Endothelial cell of umbilical vein (primary cell): Measurements from ENCODE around the gene PRDM7. TPM values are rescaled to one million over a fixed set of nuclear protein-coding genes. Genes with fewer than 3 reads are reported as not detected.
A peak's percentile ranks its signal among the peaks of the same experiment; 100 is the strongest.

ENCODE experiments used
- BruUV-seq: library from RNA; stranded (reverse); fragments of 400-500 nt; replicated peaks from 2 replicates; lab custom pipeline; 2021; lab: Mats Ljungman, UMichigan
- CTCF ChIA-PET: fragments of 300-600, 350-600 bp; sonication (Branson Sonifier 250); formaldehyde crosslinking; loops from one replicate; lab custom pipeline; 2021; ENCODE audit warnings: antibody characterized with exemption, inconsistent platforms; lab: Charles Lee
- POLR2A ChIA-PET: fragments of 300-600, 350-600 bp; sonication (Branson Sonifier 250); formaldehyde crosslinking; loops from one replicate; lab custom pipeline; 2021; ENCODE audit warnings: antibody characterized with exemption, inconsistent platforms; lab: Charles Lee
- DNase-seq: peaks from one replicate; pipeline ENCODE4 v3.0.0-alpha.2; 2011; ENCODE audit warnings: low read depth, low spot score
- FAIRE-seq: peaks from 2 replicates; lab custom pipeline; 2011; peaks lifted over from hg19 to GRCh38; lab: Jason Lieb, UNC
- H2AFZ ChIP-seq: 2 replicates; pipeline ENCODE4 v1.6.0; 2012; ENCODE audit warnings: low read depth, low read length, control low read depth, inconsistent platforms
- H3K27ac ChIP-seq: 2 replicates; pipeline ENCODE4 v1.5.1; 2011; ENCODE audit warnings: low read depth, mild to moderate bottlenecking, control low read depth, low read length, moderate library complexity; ENCODE audit not compliant: insufficient read depth
- H3K27me3 ChIP-seq, 2 experiments: 2 replicates each; pipeline versions ENCODE4 v1.6.0 to v1.6.1; 2011; ENCODE audit warnings: low read length in 2 of 2, mixed read lengths in 1 of 2; ENCODE audit not compliant: control insufficient read depth in 2 of 2, insufficient read depth in 2 of 2
- H3K36me3 ChIP-seq, 2 experiments: 2 replicates in 1 of 2; 3 replicates in 1 of 2; pipeline ENCODE4 v1.5.1; 2011; ENCODE audit warnings: low read length in 2 of 2, mild to moderate bottlenecking in 1 of 2, moderate library complexity in 1 of 2; ENCODE audit not compliant: control insufficient read depth in 2 of 2, insufficient read depth in 2 of 2; ENCODE audit errors: extremely low read depth in 1 of 2
- H3K4me1 ChIP-seq: 3 replicates; pipeline ENCODE4 v1.5.1; 2011; ENCODE audit warnings: mild to moderate bottlenecking, low read length; ENCODE audit not compliant: control insufficient read depth, insufficient read depth; ENCODE audit errors: extremely low read depth
- H3K4me2 ChIP-seq: 2 replicates; pipeline ENCODE4 v1.6.1; 2011; ENCODE audit warnings: low read length, control low read depth, mixed read lengths; ENCODE audit not compliant: insufficient read depth
- H3K4me3 ChIP-seq, 3 experiments: fragments of 200-600 bp in 1 of 3; sonication (generic), shearing (Covaris generic) in 1 of 3; replicated peaks in 1 of 3; 2 replicates each; pipeline ENCODE4 v1.5.1; 2011 to 2016; ENCODE audit warnings: control low read depth in 3 of 3, low read length in 3 of 3, mild to moderate bottlenecking in 2 of 3, inconsistent platforms in 1 of 3, low read depth in 1 of 3, moderate library complexity in 1 of 3; ENCODE audit not compliant: insufficient read depth in 1 of 3
- H3K79me2 ChIP-seq: 2 replicates; pipeline ENCODE4 v1.6.0; 2012; ENCODE audit warnings: low read length, inconsistent platforms; ENCODE audit not compliant: control insufficient read depth, insufficient read depth
- H3K9ac ChIP-seq: replicated peaks from 2 replicates; pipeline ENCODE3; 2011; ENCODE audit warnings: low read length, control low read depth; ENCODE audit not compliant: insufficient read depth; ENCODE audit errors: extremely low read depth
- H3K9me1 ChIP-seq: replicated peaks from 3 replicates; pipeline ENCODE4 v1.6.0; 2011; ENCODE audit warnings: mild to moderate bottlenecking, low read length; ENCODE audit not compliant: control insufficient read depth, insufficient read depth; ENCODE audit errors: extremely low read depth
- H3K9me3 ChIP-seq: replicated peaks from 2 replicates; pipeline ENCODE4 v1.5.1; 2012; ENCODE audit warnings: low read length, inconsistent platforms; ENCODE audit not compliant: control insufficient read depth, insufficient read depth
- H4K20me1 ChIP-seq: replicated peaks from 2 replicates; pipeline ENCODE3; 2011; ENCODE audit warnings: mild to moderate bottlenecking, low read length; ENCODE audit not compliant: control insufficient read depth, insufficient read depth; ENCODE audit errors: extremely low read depth
- EZH2 ChIP-seq: IDR thresholded peaks from 2 replicates; pipeline ENCODE4 v1.6.1; 2012; ENCODE audit warnings: borderline replicate concordance, low read depth, mild to moderate bottlenecking, moderate library complexity, low read length, inconsistent platforms; ENCODE audit not compliant: severe bottlenecking
- FOS ChIP-seq: IDR thresholded peaks from 2 replicates; pipeline ENCODE4 v1.6.1; 2011; ENCODE audit warnings: mild to moderate bottlenecking, low read length, moderate library complexity, borderline replicate concordance; ENCODE audit not compliant: insufficient read depth
- GATA2 ChIP-seq: IDR thresholded peaks from 2 replicates; pipeline ENCODE4 v1.7.0; 2011; ENCODE audit warnings: low read depth, mild to moderate bottlenecking, moderate library complexity, mixed read lengths, low read length; ENCODE audit not compliant: insufficient read length, insufficient read depth
- JUN ChIP-seq: IDR thresholded peaks from 2 replicates; pipeline ENCODE4 v1.6.1; 2011; ENCODE audit warnings: borderline replicate concordance, low read depth; ENCODE audit not compliant: insufficient read length, insufficient read depth
- MYC ChIP-seq: IDR thresholded peaks from one replicate; pipeline ENCODE4 v1.6.1; 2011; ENCODE audit warnings: mild to moderate bottlenecking, low read depth, low read length
- POLR2A ChIP-seq: IDR thresholded peaks from 2 replicates; pipeline ENCODE4 v1.6.1; 2012; ENCODE audit warnings: low read depth, mild to moderate bottlenecking, control low read depth, low read length
- POLR2AphosphoS5 ChIP-seq: IDR thresholded peaks from 2 replicates; pipeline ENCODE4 v1.6.1; 2012; ENCODE audit warnings: low read depth, mild to moderate bottlenecking, control low read depth, low read length, moderate library complexity; ENCODE audit not compliant: insufficient read depth
- dilution Hi-C: fragments of 300-500 bp; cut with MboI; formaldehyde crosslinking; loops from one replicate; pipeline ENCODE4 v1.15.0; 2019; ENCODE audit warnings: low sequenced_read_pairs; ENCODE audit not compliant: extremely low pct_ligation_motif_present
- intact Hi-C: fragments of 100-400 bp; cut with micrococcal nuclease; formaldehyde crosslinking; loops from one replicate; pipeline ENCODE4 v1.10.0; 2022
- polyA plus RNA-seq, 4 experiments: library from polyadenylated mRNA; depleted of rRNA in 3 of 4; stranded (reverse) in 3 of 4; unstranded in 1 of 4; fragments of >200 nt; gene quantifications; 2 replicates each; pipeline versions ENCODE4 v1.2.1 to v1.2.3, GENCODE V29; 2011 to 2012; ENCODE audit warnings: missing spikeins in 1 of 4
- total RNA-seq: library from RNA; stranded (reverse); gene quantifications from 2 replicates; pipeline ENCODE4 v1.2.3, GENCODE V29; 2021
- TF ChIP-seq, protein P1 (sequence below), 2 donors: IDR thresholded peaks; 1 replicate in 1 of 2; 2 replicates in 1 of 2; pipeline ENCODE4 v1.5.1; 2011; ENCODE audit warnings: low read length in 2 of 2, mild to moderate bottlenecking in 2 of 2, moderate library complexity in 2 of 2, control low read depth in 1 of 2, inconsistent platforms in 1 of 2, low read depth in 1 of 2; ENCODE audit not compliant: insufficient read depth in 1 of 2; ENCODE audit errors: extremely low read depth in 1 of 2
- TF ChIP-seq, protein P2 (sequence below): IDR thresholded peaks from 2 replicates; pipeline ENCODE4 v1.6.1; 2011; ENCODE audit not compliant: insufficient read depth, insufficient read length

Gene PRDM7
- total and polyA plus RNA-seq, 2 donors (not counting 3 experiments of a cell fraction or from before 2014, with no cell fraction given), result not detected

DNA sequence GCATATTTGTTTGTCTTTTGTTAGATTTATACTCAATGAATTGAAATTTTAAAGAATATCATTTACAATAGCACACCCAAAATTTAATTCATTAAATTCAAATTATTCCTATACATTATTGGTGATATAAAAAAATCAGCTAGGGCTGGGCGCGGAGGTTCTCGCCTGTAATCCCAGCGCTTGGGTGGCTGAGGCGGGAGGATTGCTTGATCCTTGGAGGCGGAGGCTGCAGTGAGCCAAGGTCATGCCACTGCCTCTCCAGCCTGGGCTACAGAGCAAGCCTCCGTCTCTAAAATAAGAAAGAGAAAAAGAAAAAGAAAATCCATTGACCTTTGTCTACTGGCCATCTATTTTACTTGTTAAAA is 4.5 kb upstream of the PRDM7 start:
- no peaks in the 10 kb centered on the region for H3K9me1 ChIP-seq
- no peaks in the 10 kb centered on the region for H3K9me3 ChIP-seq
- POLR2A ChIA-PET, result no interaction called here
- H3K9ac ChIP-seq, result no peak overlapping the region
- TF ChIP-seq, protein P1, sequence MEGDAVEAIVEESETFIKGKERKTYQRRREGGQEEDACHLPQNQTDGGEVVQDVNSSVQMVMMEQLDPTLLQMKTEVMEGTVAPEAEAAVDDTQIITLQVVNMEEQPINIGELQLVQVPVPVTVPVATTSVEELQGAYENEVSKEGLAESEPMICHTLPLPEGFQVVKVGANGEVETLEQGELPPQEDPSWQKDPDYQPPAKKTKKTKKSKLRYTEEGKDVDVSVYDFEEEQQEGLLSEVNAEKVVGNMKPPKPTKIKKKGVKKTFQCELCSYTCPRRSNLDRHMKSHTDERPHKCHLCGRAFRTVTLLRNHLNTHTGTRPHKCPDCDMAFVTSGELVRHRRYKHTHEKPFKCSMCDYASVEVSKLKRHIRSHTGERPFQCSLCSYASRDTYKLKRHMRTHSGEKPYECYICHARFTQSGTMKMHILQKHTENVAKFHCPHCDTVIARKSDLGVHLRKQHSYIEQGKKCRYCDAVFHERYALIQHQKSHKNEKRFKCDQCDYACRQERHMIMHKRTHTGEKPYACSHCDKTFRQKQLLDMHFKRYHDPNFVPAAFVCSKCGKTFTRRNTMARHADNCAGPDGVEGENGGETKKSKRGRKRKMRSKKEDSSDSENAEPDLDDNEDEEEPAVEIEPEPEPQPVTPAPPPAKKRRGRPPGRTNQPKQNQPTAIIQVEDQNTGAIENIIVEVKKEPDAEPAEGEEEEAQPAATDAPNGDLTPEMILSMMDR (IDR thresholded peaks at IDR 0.05; ENCODE audit: extremely low read depth in 1 of 2, insufficient read depth in 1 of 2, low read depth in 1 of 2, low read length in 2 of 2), result no peak
- no peak for TF ChIP-seq JUN
- TF ChIP-seq EZH2, result no peak
- no peak for TF ChIP-seq MYC
- TF ChIP-seq, protein P2, sequence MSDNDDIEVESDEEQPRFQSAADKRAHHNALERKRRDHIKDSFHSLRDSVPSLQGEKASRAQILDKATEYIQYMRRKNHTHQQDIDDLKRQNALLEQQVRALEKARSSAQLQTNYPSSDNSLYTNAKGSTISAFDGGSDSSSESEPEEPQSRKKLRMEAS, result no peak
- no peak for TF ChIP-seq GATA2
- TF ChIP-seq POLR2AphosphoS5, result no peak
- TF ChIP-seq FOS, result no peak
- no peak for TF ChIP-seq POLR2A
- no peaks in the 10 kb centered on the region for H3K36me3 ChIP-seq
- no TSS peak for BruUV-seq
- no peak overlapping the region for H2AFZ ChIP-seq
- H3K27me3 ChIP-seq, result peaks cover 2 to 7% of the 10 kb centered on the region in 2 experiments
- H3K4me2 ChIP-seq, result no peak overlapping the region
- H4K20me1 ChIP-seq, result no peaks in the 10 kb centered on the region
- H3K79me2 ChIP-seq, result no peaks in the 10 kb centered on the region
- dilution Hi-C loops, result no loop called here
- H3K4me1 ChIP-seq, result peaks cover 10% of the 10 kb centered on the region
- intact Hi-C loops, result no loop called here
- FAIRE-seq (peak; percentile 8), DNase-seq (no peak)
- CTCF ChIA-PET, result interaction anchor here (1.0 to 1.8 kb wide), 5 partner anchors 10 to 35 kb away, joined by 3 to 33 read pairs (median 3); no protein-coding TSS in a partner anchor
- H3K27ac ChIP-seq, result no peak overlapping the region
- H3K4me3 ChIP-seq, result no peak overlapping the region
